GM12801 (cell line): Measurements from ENCODE around the gene HDC.

Source experiments
- CTCF ChIP-seq: IDR thresholded peaks from one replicate; pipeline ENCODE4 v1.5.1; 2011; ENCODE audit warnings: control low read depth; ENCODE audit not compliant: insufficient read length; ENCODE audit errors: extremely low read depth

HDC gene

DNA sequence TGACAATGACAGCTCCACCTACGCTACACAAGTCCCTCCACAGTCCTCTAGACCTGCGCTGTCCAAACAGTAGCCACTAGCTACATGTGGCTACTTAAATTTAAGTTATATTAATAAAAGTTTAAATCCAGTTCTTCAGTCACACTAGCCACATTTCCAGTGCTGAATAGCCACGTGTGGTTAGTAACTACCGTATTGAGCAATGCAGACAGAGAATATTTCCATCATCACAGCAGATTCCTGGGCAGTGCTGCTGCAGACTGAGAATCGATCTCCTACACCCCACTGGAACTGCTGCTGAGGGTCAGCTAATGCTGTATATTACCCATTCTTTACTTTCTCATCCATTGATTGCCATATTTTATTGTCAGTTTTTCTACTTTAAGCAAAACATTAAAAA, 40.9 kb downstream of the HDC start:
- no peak for TF ChIP-seq CTCF

DNA sequence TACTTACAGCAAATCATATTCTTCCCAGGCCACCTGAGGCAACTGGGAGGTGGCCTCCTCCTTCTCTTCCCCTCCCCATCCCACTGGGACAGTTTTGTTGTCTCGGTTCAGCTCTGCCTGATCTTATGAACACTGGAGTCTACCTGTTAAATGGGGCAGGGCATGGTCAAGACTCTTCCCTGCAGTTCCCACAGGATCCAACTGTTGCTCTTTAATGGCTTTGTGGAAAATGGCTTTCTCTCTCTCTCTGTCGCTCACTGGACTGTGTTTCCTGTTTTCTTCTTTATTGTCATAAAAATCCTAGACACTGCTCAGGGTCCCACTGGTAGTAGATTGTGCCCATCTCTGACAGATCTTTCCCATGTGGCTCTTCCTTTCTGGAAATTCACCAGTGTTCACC, 43.3 kb downstream of the HDC start:
- TF ChIP-seq CTCF, result no peak

DNA sequence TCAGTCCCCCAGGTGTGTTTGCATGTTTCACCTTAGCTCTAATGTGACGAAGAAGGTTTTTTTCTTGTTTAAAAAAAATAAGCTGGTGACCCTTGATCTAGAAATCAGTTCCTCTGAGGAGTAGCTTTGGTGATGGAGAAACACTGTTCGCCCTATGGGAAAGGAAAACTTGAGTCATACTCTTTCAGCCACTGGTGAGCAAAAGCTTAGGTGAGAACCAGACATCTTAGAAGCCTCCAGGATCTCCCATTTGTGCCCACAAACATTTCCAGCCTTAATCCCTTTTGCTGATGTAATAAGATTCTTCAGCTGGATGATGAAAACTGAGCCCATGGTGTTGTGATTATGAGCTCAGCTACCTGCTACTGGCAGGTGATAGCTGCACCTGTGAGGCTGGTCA, 45.7 kb downstream of the HDC start:
- no peak for TF ChIP-seq CTCF

DNA sequence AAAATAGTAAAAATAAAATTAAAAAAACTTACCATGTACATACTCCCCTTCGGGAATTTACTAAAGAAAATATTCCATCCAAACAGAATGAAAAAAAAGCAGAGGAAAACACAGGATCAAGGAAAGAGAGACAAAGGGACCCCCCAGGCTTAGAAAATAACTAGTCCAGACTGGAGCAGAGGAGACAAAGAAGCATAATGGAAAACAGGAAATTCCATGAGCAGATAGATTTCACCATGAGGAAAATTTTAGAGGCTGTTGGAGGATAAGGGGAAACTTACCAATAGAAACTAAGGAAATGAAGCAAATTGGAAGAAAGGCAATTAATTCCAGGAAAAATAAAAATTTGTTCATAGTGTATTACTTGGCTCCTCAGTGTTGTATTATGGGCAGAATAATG, 46.8 kb downstream of the HDC start:
- no peak for TF ChIP-seq CTCF

GRCh38 chr15:50218291-50218690, 47.2 kb downstream of the HDC start:
- no peak for TF ChIP-seq CTCF

GRCh38 chr15:50210462-50211157, 54.9 kb downstream of the HDC start:
- no peak for TF ChIP-seq CTCF

DNA sequence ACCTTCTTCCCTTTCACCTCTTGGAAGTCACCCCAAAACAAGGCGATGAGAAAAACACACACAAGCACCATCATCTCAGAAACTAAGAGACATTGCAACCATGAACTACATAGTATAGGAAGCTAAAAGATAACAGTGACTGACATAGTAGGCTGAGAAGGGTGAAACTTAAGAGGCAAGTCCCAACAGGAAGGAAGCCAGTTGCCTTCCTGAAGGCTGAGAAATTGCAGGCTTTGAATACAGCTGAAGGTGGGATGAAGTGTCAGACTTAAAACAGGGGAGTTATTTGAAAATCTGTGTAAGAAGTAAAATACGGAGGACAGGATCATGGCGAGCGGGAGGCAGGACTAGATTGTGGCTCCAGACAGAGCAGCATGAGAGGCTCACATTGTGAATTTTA, 55.7 kb downstream of the HDC start:
- no peak for TF ChIP-seq CTCF
